ENCODE measurements around the gene TNFAIP3. TPM values are rescaled to one million over a fixed set of nuclear protein-coding genes. Genes with fewer than 3 reads are reported as not detected.

Gene TNFAIP3
- total RNA-seq, 1 experiment from 2014 or later = 19.2 TPM

GRCh38 chr6:137859025-137859424 is 8.0 kb upstream of the TNFAIP3 start:
- DNase-seq (ENCODE audit: low read depth) = no peak
- in situ Hi-C loops (cut with HindIII; ENCODE audit: low pct_unique_long_range_greater_than_20kb, low sequenced_read_pairs) = no loop called here

DNA sequence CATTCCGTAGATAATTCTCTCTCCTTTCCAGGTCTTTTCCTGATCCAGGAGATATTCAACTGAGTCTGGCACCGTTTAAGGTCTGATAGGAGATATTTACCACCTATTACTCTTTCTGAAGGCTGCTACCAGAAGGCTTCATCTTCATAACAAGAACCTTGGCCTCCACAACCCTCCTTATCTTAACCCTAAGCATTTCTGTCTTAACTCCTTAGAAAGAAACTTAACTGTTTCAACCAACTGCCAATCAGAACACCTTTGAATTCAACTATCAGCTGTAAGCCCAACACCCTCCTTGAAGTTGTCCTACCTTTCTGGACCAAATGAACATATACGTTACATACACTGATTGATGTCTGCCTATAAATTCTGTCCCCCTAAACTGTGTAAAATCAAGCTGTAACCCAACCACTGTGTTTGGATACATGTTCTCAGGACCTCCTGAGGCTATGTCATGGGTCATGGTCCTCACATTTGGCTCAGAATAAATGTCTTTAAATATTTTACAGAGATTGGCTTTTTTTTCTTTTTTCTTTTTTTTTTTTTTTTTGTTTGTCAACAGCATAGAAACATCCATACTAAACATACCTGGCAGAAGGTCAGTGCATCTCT is 6.6 kb upstream of the TNFAIP3 start:
- DNase-seq (ENCODE audit: low read depth) = no peak
- in situ Hi-C loops (cut with HindIII; ENCODE audit: low pct_unique_long_range_greater_than_20kb, low sequenced_read_pairs) = no loop called here

GRCh38 chr6:137861550-137862337 is 5.3 kb upstream of the TNFAIP3 start:
- no peak for DNase-seq (ENCODE audit: low read depth)
- in situ Hi-C loops (cut with HindIII; ENCODE audit: low pct_unique_long_range_greater_than_20kb, low sequenced_read_pairs) = no loop called here

DNA sequence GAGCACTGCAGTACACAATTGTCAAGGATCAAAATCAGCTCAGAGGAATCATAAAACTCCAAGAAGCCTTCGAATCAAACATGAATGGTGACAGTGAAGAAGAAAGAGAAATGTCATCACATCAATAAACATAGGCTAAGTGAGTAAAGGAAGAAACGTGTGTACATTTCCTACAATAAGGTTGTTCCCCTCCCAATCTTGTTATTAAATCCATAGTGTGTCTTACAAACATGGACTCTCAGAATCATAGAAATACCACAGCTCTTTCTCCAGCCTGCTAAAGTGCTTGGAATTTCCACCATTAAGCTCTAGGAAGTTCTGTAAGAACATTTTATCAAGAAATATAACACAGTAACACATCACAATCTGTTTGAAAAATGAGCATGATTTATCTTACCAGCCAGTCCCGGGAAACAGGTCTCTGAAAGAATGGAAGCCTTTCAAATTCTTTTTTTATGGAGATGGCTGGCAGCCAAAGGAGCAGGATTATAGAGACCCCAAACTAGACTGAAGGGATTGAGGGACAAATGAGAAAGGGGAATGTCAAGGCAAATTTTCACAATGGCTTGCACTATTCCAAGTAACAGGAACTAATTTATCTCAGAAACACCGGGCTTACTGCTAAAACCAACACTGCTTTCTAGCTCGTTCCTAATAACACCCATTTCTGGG is 4.5 kb upstream of the TNFAIP3 start:
- in situ Hi-C loops (cut with HindIII; ENCODE audit: low pct_unique_long_range_greater_than_20kb, low sequenced_read_pairs) = no loop called here
- DNase-seq (ENCODE audit: low read depth) = no peak

DNA sequence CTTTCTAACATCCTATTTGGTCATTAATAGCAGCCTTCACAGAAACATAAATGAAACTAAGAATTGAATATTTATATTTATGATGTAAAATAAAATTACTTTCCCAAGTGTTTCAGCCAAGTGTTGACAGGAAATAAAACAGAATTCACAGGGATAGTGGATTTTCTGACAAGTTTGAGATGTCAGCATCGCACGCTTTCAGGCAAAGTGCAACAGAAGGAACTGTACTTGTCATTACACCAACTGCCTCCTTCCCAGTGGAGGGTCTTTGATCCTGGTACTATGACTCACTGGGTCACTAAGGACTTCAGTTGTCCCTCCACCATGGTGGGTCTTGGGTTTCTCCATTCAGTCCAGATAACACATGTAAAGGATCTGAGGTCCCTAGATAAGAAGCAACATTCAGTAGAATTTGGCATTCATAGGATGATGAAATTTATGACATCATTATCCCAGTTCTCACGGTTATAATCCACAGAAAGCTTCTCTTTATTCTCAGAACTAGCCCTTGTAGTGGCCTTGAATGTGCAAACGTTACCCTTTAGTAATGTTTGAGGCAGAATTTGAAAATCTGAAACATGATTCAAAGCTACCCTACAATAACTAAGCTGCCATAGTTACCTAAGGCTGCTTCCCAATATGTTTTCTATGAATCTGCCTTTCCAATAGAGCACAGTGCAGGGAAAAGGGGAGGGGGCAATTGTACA is 3.8 kb upstream of the TNFAIP3 start:
- no peak for DNase-seq (ENCODE audit: low read depth)
- in situ Hi-C loops (cut with HindIII; ENCODE audit: low pct_unique_long_range_greater_than_20kb, low sequenced_read_pairs) = no loop called here

DNA sequence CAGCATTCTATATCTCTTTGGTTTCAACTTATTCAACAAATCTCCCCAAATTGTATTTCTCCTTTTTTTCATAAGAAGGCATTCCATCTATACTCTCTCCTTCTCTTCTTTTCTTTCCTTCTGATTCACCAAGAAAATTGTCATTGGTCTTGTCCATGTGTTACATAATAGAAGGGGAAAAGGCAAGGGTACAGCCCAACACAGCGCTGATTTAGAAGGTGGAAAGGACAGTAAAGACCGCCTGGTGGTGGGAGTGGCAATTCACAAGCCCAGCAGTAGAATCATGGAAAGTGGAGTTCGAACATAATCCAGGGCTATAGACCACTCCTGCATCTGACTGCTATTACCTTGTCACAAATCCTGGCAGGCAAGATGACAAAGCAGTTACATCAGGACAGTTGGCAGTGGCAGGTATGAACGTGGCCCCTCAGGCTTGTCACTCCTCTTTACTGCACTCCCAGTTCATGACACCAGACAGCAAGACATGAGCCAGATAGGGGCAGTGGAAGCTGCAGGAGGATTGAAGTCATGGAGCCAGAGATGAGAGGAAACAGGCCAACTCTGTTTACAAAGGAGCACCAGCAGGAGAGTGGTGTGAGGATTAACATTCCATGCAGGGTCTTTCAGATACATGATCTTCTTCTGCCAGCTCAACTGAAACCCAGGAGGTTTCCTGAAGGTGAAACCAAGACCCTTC is 2.1 kb upstream of the TNFAIP3 start:
- DNase-seq (ENCODE audit: low read depth) = no peak
- in situ Hi-C loops (cut with HindIII; ENCODE audit: low pct_unique_long_range_greater_than_20kb, low sequenced_read_pairs) = no loop called here

GRCh38 chr6:137866200-137866913 is 702 bp upstream of the TNFAIP3 start:
- in situ Hi-C loops (cut with HindIII; ENCODE audit: low pct_unique_long_range_greater_than_20kb, low sequenced_read_pairs) = no loop called here
- peak; percentile 19 for DNase-seq (ENCODE audit: low read depth)

DNA sequence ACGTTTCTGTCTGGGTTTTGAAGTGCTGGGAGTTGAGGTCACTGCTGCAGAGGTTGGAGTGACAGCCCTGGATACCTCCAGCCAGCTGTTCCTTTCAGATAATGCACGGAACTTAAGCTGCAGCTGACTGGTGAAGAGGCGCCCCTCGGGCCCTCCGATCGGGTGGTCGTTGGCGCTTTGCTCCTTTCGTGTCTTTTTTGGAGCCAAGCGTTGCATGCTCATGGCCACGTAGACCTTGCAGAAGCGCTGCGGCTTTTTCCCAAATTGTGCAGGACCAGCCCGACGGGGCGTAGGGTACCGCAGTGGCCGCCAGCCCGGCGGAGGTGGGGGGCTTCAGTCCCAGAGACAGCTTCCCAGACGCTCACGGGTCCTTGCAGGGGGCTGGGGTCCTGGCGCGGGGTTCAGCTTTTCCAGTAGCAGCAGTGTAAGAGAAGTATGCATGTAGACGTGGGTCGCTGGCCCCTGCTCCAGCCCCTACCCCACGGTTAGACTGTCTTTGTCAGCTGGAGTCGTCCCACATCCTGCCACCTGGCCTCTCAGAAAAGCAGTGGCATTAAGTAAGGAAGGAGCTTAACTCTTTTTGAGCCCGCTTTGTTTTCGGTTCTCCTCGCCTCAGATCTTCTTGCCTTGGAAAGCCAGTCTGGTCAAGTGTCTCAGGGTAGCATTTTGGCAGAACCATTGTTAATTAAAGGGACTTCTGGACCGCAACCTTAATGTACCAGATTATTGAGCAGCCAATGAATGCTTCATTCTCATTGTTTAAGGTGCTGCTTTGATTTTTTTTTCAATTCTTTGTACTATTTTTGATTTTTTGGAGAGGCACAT is 838 bp downstream of the TNFAIP3 start:
- in situ Hi-C loops (cut with HindIII; ENCODE audit: low pct_unique_long_range_greater_than_20kb, low sequenced_read_pairs) = no loop called here
- DNase-seq (ENCODE audit: low read depth) = peak; percentile 35

DNA sequence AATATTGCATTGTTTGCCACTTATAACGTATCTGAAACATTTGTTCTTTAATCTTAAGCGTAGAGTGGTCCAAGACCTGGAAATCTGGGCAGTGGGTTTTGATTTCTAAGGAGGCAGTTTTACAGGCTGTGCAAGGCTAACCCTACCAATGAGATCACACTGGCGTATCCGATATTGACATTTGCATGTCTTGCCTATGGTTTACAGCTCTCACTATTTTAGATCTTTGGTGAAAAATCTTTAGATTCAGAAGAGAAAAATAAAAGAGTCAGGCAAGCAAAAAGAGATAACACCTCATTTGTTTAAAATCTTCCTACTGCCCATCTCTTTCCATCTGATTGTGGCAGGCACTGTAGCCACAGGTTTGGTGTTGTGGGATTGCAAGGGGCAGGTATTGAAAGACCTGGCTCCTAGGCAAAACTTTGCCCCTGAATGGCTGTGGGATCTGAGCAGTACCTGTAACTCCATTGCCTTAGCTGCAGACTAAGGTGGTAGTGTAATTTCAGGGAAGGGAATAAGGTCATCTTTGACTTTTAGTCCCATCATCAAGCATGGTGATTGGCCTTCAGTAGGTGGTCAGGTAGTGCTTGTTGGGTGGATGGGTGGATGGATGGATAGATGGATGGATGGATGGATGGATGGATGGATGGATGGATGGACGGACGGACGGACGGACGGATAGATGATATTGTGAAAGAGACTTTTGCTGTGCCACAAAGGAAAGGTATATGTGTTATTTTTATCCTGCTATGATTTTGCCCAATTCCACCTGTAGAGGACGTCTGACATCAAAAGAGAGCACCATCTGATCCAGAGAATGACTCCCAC is 1.9 kb downstream of the TNFAIP3 start:
- DNase-seq (ENCODE audit: low read depth) = peak; percentile 41
- in situ Hi-C loops (cut with HindIII; ENCODE audit: low pct_unique_long_range_greater_than_20kb, low sequenced_read_pairs) = no loop called here

GRCh38 chr6:137869549-137870307 is 2.7 kb downstream of the TNFAIP3 start:
- in situ Hi-C loops (cut with HindIII; ENCODE audit: low pct_unique_long_range_greater_than_20kb, low sequenced_read_pairs) = no loop called here

DNA sequence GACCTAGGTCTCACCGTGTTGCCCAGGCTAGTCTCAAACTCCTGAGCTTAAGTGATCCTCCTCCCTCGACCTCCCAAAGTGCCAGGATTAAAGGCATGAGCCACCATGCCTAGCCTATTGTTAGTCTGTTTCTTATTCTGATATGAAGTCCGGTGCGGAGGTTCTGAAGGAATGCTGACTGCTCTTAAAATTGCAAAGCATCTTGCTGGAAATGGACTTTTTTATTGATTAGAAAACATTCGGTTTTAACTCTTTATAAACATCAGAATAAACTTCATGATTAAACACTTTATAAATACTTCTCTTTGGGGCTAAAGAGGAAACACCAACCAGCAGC is 3.2 kb downstream of the TNFAIP3 start:
- no peak for DNase-seq (ENCODE audit: low read depth)
- in situ Hi-C loops (cut with HindIII; ENCODE audit: low pct_unique_long_range_greater_than_20kb, low sequenced_read_pairs) = no loop called here

More at GRCh38 chr6:137869549-137870307, 2.7 kb downstream of the TNFAIP3 start:
- DNase-seq (ENCODE audit: low read depth) = no peak

GRCh38 chr6:137870744-137871247 is 3.7 kb downstream of the TNFAIP3 start:
- in situ Hi-C loops (cut with HindIII; ENCODE audit: low pct_unique_long_range_greater_than_20kb, low sequenced_read_pairs) = no loop called here
- peak; percentile 23 for DNase-seq (ENCODE audit: low read depth)

GRCh38 chr6:137871291-137871690 is 4.2 kb downstream of the TNFAIP3 start:
- in situ Hi-C loops (cut with HindIII; ENCODE audit: low pct_unique_long_range_greater_than_20kb, low sequenced_read_pairs) = no loop called here
- DNase-seq (ENCODE audit: low read depth) = no peak

- in situ Hi-C loops (cut with HindIII; ENCODE audit: low pct_unique_long_range_greater_than_20kb, low sequenced_read_pairs) = no loop called here
- no peak for DNase-seq (ENCODE audit: low read depth)
Measured at GRCh38 chr6:137871831-137872454, 4.9 kb downstream of the TNFAIP3 start.

DNA sequence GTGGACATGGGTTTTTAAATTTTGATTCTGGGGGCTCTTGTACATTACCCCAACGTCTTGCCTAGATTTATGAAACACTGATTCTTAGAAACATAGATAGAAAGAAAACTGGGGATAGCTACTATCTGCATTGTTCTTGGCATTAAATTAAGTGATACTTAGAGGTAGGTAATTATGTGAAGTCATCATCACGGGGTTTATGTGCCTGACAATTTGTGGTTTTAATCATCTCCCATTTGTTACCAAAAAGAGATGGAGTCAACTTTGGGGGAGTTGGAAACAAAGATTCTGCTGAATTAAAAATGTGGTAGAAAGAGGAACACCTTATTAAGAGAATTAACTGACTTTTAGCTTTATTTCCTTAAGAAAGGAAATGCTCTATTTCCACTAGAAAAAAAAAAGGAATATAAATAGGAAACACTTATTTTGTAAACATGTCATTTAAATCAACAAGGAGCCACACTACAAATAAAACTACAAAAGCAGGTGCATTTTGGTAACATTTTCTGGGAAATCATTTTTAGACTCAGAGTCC is 5.6 kb downstream of the TNFAIP3 start:
- in situ Hi-C loops (cut with HindIII; ENCODE audit: low pct_unique_long_range_greater_than_20kb, low sequenced_read_pairs) = no loop called here

More for the DNA sequence above, 5.6 kb downstream of the TNFAIP3 start:
- no peak for DNase-seq (ENCODE audit: low read depth)

All from Caki2 (cell line).